ENCODE measurements around the gene RASSF5. TPM values are rescaled to one million over a fixed set of nuclear protein-coding genes. Genes with fewer than 3 reads are reported as not detected.

RASSF5 gene
- total RNA-seq, 1 experiment from 2014 or later, result 0.75 TPM

DNA sequence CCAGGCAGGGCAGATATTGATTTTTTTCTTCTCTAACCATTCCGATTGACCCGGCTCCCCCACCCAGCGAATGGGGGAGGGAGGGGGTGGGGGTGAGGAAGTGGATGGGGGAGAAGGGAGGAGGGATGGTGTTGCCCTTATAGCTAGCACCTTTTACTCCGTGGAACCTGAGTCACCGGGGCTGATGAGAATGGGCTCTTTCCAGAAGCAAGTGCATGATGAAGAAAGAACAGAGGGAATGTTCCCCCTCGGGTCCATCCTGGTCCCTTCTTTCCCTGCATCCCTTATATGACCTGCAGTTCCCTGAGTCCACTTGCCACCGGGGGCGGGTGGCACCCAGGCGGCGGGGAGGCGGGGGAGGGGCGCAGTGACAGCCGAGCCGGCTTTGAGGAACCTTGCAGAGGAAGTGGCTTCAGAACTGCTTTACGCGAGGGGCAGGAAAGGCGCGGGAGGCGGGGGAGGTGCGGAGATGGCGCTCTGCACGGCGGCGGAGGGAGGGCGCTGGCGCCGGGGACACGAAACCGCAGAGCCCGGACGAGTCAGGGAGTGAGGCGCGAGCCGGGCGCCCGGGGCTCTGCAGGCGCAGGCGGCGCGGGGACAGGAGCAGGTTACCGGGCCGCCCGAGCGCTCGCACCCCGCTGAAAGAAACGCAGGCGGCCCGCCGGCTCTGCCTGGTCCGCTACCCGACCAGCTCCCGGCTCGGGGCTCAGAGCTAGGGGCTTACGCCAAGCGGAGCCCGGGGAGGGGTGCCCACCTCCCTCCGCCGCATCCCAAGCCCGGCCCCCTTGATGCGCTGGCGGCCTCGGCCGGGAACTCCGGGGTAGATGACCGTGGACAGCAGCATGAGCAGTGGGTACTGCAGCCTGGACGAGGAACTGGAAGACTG is 49.7 kb downstream of the RASSF5 start:
- POLR2A ChIA-PET (ENCODE audit: low non-redundant PET), result no interaction called here
- H3K4me1 ChIP-seq (ENCODE audit: insufficient read depth, low read length, poor library complexity, severe bottlenecking), result peaks cover 3% of the 10 kb centered on the region

DNA sequence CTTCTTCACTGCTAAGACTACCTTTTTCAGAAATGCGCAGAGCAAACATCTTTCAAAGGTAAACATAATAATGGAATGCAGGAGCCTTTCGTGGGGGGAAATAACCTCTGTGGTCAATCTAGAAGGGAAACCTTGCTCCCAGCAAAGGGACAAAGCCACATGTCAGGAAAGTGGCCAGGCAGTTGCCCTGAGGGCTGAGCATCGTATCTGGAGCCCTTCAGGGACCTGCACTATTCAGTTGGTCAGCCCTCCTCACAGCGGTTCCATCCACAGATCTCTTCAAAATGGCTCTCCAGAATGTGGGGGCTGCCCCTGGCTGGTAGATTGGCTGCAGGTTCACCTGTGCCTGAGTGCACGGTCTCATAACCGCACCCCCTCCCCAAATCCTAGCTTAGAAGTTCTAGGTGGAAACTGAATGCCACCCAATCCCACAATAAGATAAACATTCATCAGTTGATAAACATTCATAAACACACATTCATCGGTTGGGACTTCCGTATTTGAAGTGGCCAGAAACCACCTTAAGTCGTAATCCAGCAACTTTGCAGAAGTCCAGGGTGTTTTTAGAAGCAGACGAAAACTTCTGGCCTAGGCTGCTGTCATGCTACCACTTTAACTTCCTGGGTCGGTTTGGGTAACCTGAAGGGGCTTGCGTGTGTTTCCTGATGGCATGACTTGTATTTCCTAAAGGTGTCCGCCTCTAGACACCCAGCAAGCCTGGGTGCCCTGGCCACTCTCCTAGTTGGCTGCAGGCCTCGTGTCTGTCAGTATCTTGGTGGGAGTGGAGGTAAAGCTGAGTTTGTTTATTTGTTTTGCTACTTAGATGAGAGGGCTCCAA is 50.5 kb downstream of the RASSF5 start:
- Histone ChIP-seq H3K4me1 (ENCODE audit: insufficient read depth, low read length, poor library complexity, severe bottlenecking) (peaks cover 3% of the 10 kb centered on the region), H3K36me3 (ENCODE audit: insufficient read depth, low read length, poor library complexity, severe bottlenecking) (no peaks in the 10 kb centered on the region), H3K27me3 (replicated peaks; ENCODE audit: insufficient read depth, low read depth, low read length, poor library complexity) (no peaks in the 10 kb centered on the region), H3K27ac (ENCODE audit: low read depth, low read length, poor library complexity, severe bottlenecking) (no peak overlapping the region), H3K4me3 (ENCODE audit: low read depth, low read length, poor library complexity, severe bottlenecking) (peak overlapping the region; percentile 58), H3K9me3 (ENCODE audit: low read depth, low read length, poor library complexity, severe bottlenecking) (no peaks in the 10 kb centered on the region)
- no peak for DNase-seq (ENCODE audit: low spot score)
- CTCF ChIA-PET, result no interaction called here
- BruUV-seq (replicated peaks), result no TSS peak
- POLR2A ChIA-PET (ENCODE audit: low non-redundant PET), result no interaction called here
- TF ChIP-seq, protein P1, sequence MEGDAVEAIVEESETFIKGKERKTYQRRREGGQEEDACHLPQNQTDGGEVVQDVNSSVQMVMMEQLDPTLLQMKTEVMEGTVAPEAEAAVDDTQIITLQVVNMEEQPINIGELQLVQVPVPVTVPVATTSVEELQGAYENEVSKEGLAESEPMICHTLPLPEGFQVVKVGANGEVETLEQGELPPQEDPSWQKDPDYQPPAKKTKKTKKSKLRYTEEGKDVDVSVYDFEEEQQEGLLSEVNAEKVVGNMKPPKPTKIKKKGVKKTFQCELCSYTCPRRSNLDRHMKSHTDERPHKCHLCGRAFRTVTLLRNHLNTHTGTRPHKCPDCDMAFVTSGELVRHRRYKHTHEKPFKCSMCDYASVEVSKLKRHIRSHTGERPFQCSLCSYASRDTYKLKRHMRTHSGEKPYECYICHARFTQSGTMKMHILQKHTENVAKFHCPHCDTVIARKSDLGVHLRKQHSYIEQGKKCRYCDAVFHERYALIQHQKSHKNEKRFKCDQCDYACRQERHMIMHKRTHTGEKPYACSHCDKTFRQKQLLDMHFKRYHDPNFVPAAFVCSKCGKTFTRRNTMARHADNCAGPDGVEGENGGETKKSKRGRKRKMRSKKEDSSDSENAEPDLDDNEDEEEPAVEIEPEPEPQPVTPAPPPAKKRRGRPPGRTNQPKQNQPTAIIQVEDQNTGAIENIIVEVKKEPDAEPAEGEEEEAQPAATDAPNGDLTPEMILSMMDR (conservative IDR thresholded peaks at IDR 0.05; ENCODE audit: low read depth, low read length), result no peak
- TF ChIP-seq EZH2 (IDR thresholded peaks at IDR 0.05; ENCODE audit: borderline replicate concordance, low read depth, low read length, poor library complexity, severe bottlenecking), result no peak
- intact Hi-C loops (cut with micrococcal nuclease; ENCODE audit: unreplicated experiment), result no loop called here

More for the DNA sequence above, 49.7 kb downstream of the RASSF5 start:
- intact Hi-C loops (cut with micrococcal nuclease; ENCODE audit: unreplicated experiment), result no loop called here
- Histone ChIP-seq H3K4me3 (ENCODE audit: low read depth, low read length, poor library complexity, severe bottlenecking) (peak overlapping the region; percentile 58), H3K27ac (ENCODE audit: low read depth, low read length, poor library complexity, severe bottlenecking) (no peak overlapping the region), H3K36me3 (ENCODE audit: insufficient read depth, low read length, poor library complexity, severe bottlenecking) (no peaks in the 10 kb centered on the region), H3K9me3 (ENCODE audit: low read depth, low read length, poor library complexity, severe bottlenecking) (no peaks in the 10 kb centered on the region), H3K27me3 (replicated peaks; ENCODE audit: insufficient read depth, low read depth, low read length, poor library complexity) (no peaks in the 10 kb centered on the region)
- DNase-seq (ENCODE audit: low spot score), result peak; percentile 50
- no TSS peak for BruUV-seq (replicated peaks)
- TF ChIP-seq EZH2 (IDR thresholded peaks at IDR 0.05; ENCODE audit: borderline replicate concordance, low read depth, low read length, poor library complexity, severe bottlenecking), result no peak
- TF ChIP-seq, protein P1 (conservative IDR thresholded peaks at IDR 0.05; ENCODE audit: low read depth, low read length), result no peak
- CTCF ChIA-PET, result no interaction called here

DNA sequence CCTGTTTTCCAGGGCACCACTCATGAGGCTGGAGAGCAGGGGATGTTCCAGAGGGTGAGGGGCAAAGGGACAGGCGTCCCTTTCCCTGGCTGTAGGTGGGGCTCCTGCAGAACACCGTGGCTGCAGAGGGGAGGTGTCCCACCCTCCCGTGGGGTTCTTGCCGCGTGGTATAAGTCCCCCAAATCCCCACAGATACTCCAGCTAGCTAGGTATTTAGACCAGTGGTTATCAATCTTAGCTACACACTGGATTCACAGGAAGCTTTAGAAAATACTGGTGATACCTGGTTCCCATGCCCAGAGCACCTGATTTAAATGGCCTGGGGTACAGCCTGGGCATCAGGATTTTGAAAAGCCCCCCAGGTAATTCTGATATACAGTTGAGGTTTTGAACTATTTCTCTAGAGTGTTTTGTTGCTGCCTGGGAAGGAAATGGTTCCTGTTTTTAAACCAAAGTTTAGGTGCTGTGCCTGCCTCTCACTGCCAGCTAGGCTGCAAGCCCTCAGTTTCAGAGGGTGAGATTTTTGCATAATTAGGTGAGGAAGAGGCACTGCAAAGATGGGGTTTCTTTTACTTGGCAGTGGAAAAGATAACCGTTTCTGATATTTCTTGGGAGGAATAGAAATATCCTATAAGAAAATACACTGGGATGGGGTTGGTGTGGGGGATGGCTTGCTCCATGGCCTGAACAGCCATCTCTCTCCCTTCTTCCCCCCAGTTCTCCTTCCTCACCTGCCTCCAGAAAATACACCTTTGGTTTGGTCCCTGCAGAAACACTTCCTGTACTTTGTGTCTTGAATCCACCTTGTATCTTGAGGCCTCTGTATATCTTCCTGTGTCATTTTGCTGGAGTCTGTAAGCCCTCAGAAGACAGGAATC is 51.7 kb downstream of the RASSF5 start:
- H3K36me3 ChIP-seq (ENCODE audit: insufficient read depth, low read length, poor library complexity, severe bottlenecking), result no peaks in the 10 kb centered on the region
- no peak overlapping the region for H3K4me3 ChIP-seq (ENCODE audit: low read depth, low read length, poor library complexity, severe bottlenecking)
- no peak overlapping the region for H3K27ac ChIP-seq (ENCODE audit: low read depth, low read length, poor library complexity, severe bottlenecking)
- intact Hi-C loops (cut with micrococcal nuclease; ENCODE audit: unreplicated experiment), result no loop called here
- TF ChIP-seq, protein P1 (conservative IDR thresholded peaks at IDR 0.05; ENCODE audit: low read depth, low read length), result no peak
- no peak for TF ChIP-seq EZH2 (IDR thresholded peaks at IDR 0.05; ENCODE audit: borderline replicate concordance, low read depth, low read length, poor library complexity, severe bottlenecking)
- H3K27me3 ChIP-seq (replicated peaks; ENCODE audit: insufficient read depth, low read depth, low read length, poor library complexity), result no peaks in the 10 kb centered on the region
- no TSS peak for BruUV-seq (replicated peaks)
- ChIA-PET CTCF (no interaction called here), POLR2A (ENCODE audit: low non-redundant PET) (no interaction called here)
- H3K9me3 ChIP-seq (ENCODE audit: low read depth, low read length, poor library complexity, severe bottlenecking), result no peaks in the 10 kb centered on the region
- H3K4me1 ChIP-seq (ENCODE audit: insufficient read depth, low read length, poor library complexity, severe bottlenecking), result peaks cover 3% of the 10 kb centered on the region
- DNase-seq (ENCODE audit: low spot score), result no peak

Data from A673 (cell line).